ENCODE results near the gene ALDH1A2. TPM values are rescaled to one million over a fixed set of nuclear protein-coding genes. Genes with fewer than 3 reads are reported as not detected.
"Not testable (repeated sequence)": the region's sequence is repeated elsewhere in the genome, so short reads cannot be mapped to it uniquely, and the experiment has no call there.

Gene ALDH1A2
- total RNA-seq, 4 donors from 2014 or later: 5.5 to 41.5 (median 15.1) TPM

- ATAC-seq: no peak
- Histone ChIP-seq H3K36me3 (no peaks in the 10 kb centered on the region), H3K4me1 (no peaks in the 10 kb centered on the region), H3K9me3 (peaks cover 0 to 13% (median 0%) of the 10 kb centered on the region in 3 donors), H3K4me3 (no peak overlapping the region), H3K27me3 (peaks cover 8% of the 10 kb centered on the region), H3K27ac (no peak overlapping the region)
- TF ChIP-seq EP300 (IDR thresholded peaks at IDR 0.05) (no peak), POLR2A (IDR thresholded peaks at IDR 0.05) (no peak), CTCF (IDR thresholded peaks at IDR 0.05) (no peak), POLR2AphosphoS5 (IDR thresholded peaks at IDR 0.05) (no peak)
- 25 to 33% methylated on average over 2 of the region's 2 CpGs for WGBS, 2 donors (ENCODE audit: low coverage in 1 of 2)
Measured at GRCh38 chr15:58010983-58011382, 54.5 kb downstream of the ALDH1A2 start.

GRCh38 chr15:58003810-58004209 lies 61.7 kb downstream of the ALDH1A2 start:
- H3K27me3 ChIP-seq: no peaks in the 10 kb centered on the region
- no peaks in the 10 kb centered on the region for H3K4me1 ChIP-seq
- H3K27ac ChIP-seq: no peak overlapping the region
- H3K4me3 ChIP-seq: no peak overlapping the region
- ATAC-seq: no peak
- TF ChIP-seq EP300 (IDR thresholded peaks at IDR 0.05) (no peak), POLR2AphosphoS5 (IDR thresholded peaks at IDR 0.05) (no peak), POLR2A (IDR thresholded peaks at IDR 0.05) (no peak), CTCF (IDR thresholded peaks at IDR 0.05) (no peak)
- H3K9me3 ChIP-seq: peaks cover 0 to 13% (median 0%) of the 10 kb centered on the region in 3 donors
- 76 to 90% methylated on average over 3 of the region's 3 CpGs for WGBS, 2 donors (ENCODE audit: low coverage in 1 of 2)
- H3K36me3 ChIP-seq: no peaks in the 10 kb centered on the region

- peaks cover 0 to 13% (median 0%) of the 10 kb centered on the region in 3 donors for H3K9me3 ChIP-seq
- no peaks in the 10 kb centered on the region for H3K36me3 ChIP-seq
- no peak for TF ChIP-seq POLR2AphosphoS5 (IDR thresholded peaks at IDR 0.05)
- no peak for TF ChIP-seq EP300 (IDR thresholded peaks at IDR 0.05)
- TF ChIP-seq POLR2A (IDR thresholded peaks at IDR 0.05): no peak
- TF ChIP-seq CTCF (IDR thresholded peaks at IDR 0.05): no peak
- H3K4me1 ChIP-seq: no peaks in the 10 kb centered on the region
- H3K4me3 ChIP-seq: no peak overlapping the region
- ATAC-seq: no peak
- WGBS, 2 donors (ENCODE audit: low coverage in 1 of 2): 56 to 80% methylated on average over 6 of the region's 6 CpGs
- H3K27ac ChIP-seq: no peak overlapping the region
- H3K27me3 ChIP-seq: no peaks in the 10 kb centered on the region
Measured at GRCh38 chr15:58002338-58003126, 63.0 kb downstream of the ALDH1A2 start.

GRCh38 chr15:57999699-58000098 lies 65.8 kb downstream of the ALDH1A2 start:
- 90 to 100% methylated on average over 2 of the region's 2 CpGs for WGBS, 2 donors (ENCODE audit: low coverage in 1 of 2)
- ATAC-seq, H3K27ac ChIP-seq, H3K4me3 ChIP-seq, H3K27me3 ChIP-seq, H3K9me3 ChIP-seq, H3K36me3 ChIP-seq: not testable (repeated sequence)
- peaks cover 0 to 11% (median 0%) of the 10 kb centered on the region in 3 donors for H3K4me1 ChIP-seq

- no peaks in the 10 kb centered on the region for H3K27me3 ChIP-seq
- no peaks in the 10 kb centered on the region for H3K9me3 ChIP-seq
- H3K27ac ChIP-seq: no peak overlapping the region
- peaks cover 0 to 27% (median 7%) of the 10 kb centered on the region in 3 donors for H3K4me1 ChIP-seq
- WGBS, 2 donors (ENCODE audit: low coverage in 1 of 2): 78 to 100% methylated on average over 1 of the region's 1 CpG
- H3K36me3 ChIP-seq: no peaks in the 10 kb centered on the region
- no peak for ATAC-seq
- no peak overlapping the region for H3K4me3 ChIP-seq
- TF ChIP-seq CTCF (IDR thresholded peaks at IDR 0.05) (no peak), POLR2A (IDR thresholded peaks at IDR 0.05) (no peak), EP300 (IDR thresholded peaks at IDR 0.05) (no peak), POLR2AphosphoS5 (IDR thresholded peaks at IDR 0.05) (no peak)
Measured at GRCh38 chr15:57996561-57996960, 69.0 kb downstream of the ALDH1A2 start.

Measured in gastroesophageal sphincter (tissue), 4 donors.